Psoas muscle (tissue), 8 donors: ENCODE results near the gene PMP22. TPM values are rescaled to one million over a fixed set of nuclear protein-coding genes. Genes with fewer than 3 reads are reported as not detected.

Experiments used
- ATAC-seq, 4 donors: fragments of 200-7000 bp; cut with Tn5 transposase; one replicate each; pipeline ENCODE4 v1.9.1; 2020; ENCODE audit warnings: moderate library complexity in 3 of 4, mild to moderate bottlenecking in 2 of 4
- DNase-seq, 2 donors: peaks; one replicate each; pipeline ENCODE4 v3.0.0-alpha.2; 2020
- H3K27ac ChIP-seq: fragments of 200-600 bp; one replicate; pipeline ENCODE4 v1.8.0; 2022
- H3K27me3 ChIP-seq, 3 donors: fragments of 200-600 bp in 1 of 3; one replicate each; pipeline versions ENCODE4 v1.6.1 to v1.8.0; 2013 to 2022; ENCODE audit warnings: low read length in 2 of 3, mild to moderate bottlenecking in 2 of 3, moderate library complexity in 1 of 3; ENCODE audit not compliant: insufficient read depth in 3 of 3
- H3K36me3 ChIP-seq, 2 donors: fragments of 200-600 bp in 1 of 2; one replicate each; pipeline versions ENCODE4 v1.6.1 to v1.8.0; 2013 to 2022; ENCODE audit warnings: low read depth in 1 of 2, mild to moderate bottlenecking in 1 of 2, moderate library complexity in 1 of 2; ENCODE audit not compliant: insufficient read depth in 1 of 2
- H3K4me1 ChIP-seq: fragments of 200-600 bp; one replicate; pipeline ENCODE4 v1.8.0; 2022
- H3K4me3 ChIP-seq: fragments of 200-600 bp; one replicate; pipeline ENCODE4 v1.8.0; 2022; ENCODE audit warnings: mild to moderate bottlenecking
- H3K9me3 ChIP-seq: fragments of 200-600 bp; one replicate; pipeline ENCODE4 v1.8.0; 2022
- WGBS, 3 donors: extraction: QIAGEN DNeasy Blood & Tissue Kit; methylation state at CpG; one replicate each; pipeline versions ENCODE4 v1.1.6 to v1.1.7; 2013; 5-methylcytosine and 5-hydroxymethylcytosine counted together
- intact Hi-C, 2 donors: fragments of 100-400 bp; cut with DNase I; formaldehyde crosslinking; loops; one replicate each; pipeline versions ENCODE4 v1.11.0 to v1.14.2; 2022
- long read RNA-seq, 2 donors: library from polyadenylated mRNA; unstranded; transcript quantifications; one replicate each; pipeline ENCODE4 v2.0.0, GENCODE V29; 2021
- polyA plus RNA-seq, 3 donors: library from polyadenylated mRNA; stranded (reverse); fragments of 200-250 nt; gene quantifications; one replicate each; pipeline ENCODE4 v1.2.3, GENCODE V29; 2013
- total RNA-seq, 4 donors: library from RNA; stranded (reverse); fragmentation: NEBNext Ultra II Directional in 2 of 4; extraction: Animal tissue kit (Norgen Biotek cat#: 25700) in 2 of 4; gene quantifications; one replicate each; pipeline versions ENCODE4 v1.2.1 to v1.2.4, GENCODE V29; 2021 to 2023
- TF ChIP-seq, protein P1 (sequence below): fragments of 200-600 bp; IDR thresholded peaks from one replicate; pipeline ENCODE4 v1.8.0; 2022; ENCODE audit warnings: antibody characterized with exemption
- donor health status: healthy with polysubstance abuse.
- donor health status: DM: no; HTN: no; CAD: no; lungs with moderate emphysema.
- donor health status: Bipolar disorder and iron deficiency.
- donor health status: healthy.
- donor health status: DM: yes; HTN: yes; CAD: no.
- donor health status: DM: no; HTN: no; CAD: no.
- donor health status: DM: no; HTN: no; CAD: no.
- donor health status: DM: yes; HTN: yes; CAD: no.

Gene PMP22
- 100 to 1,000 TPM in 2 of 4 donors, 10 to 100 TPM in 2; 39.3 to 317 (median 143) TPM for total RNA-seq
- 100 to 1,000 TPM in 2 of 3 donors, 10 to 100 TPM in 1; 50.4 to 269 (median 195) TPM for polyA plus RNA-seq
- long read RNA-seq, donor 1, transcript PMP22-203 (5 exons, 1,817 nt): major isoform, 19 of 25 reads
- long read RNA-seq, donor 1, partial matches to known transcripts: 2 of 25 reads
- long read RNA-seq, donor 1, other reads (novel, unspliced or antisense): 2 of 25 reads
- long read RNA-seq, donor 2, transcript PMP22-203 (5 exons, 1,817 nt): major isoform, 512 of 604 reads
- long read RNA-seq, donor 2, transcript PMP22-210 (6 exons, 802 nt): minor isoform, 15 of 604 reads
- long read RNA-seq, donor 2, transcript PMP22-201 (5 exons, 1,861 nt): minor isoform, 6 of 604 reads
- long read RNA-seq, donor 2, partial matches to known transcripts: 29 of 604 reads
- long read RNA-seq, donor 2, other reads (novel, unspliced or antisense): 37 of 604 reads

DNA sequence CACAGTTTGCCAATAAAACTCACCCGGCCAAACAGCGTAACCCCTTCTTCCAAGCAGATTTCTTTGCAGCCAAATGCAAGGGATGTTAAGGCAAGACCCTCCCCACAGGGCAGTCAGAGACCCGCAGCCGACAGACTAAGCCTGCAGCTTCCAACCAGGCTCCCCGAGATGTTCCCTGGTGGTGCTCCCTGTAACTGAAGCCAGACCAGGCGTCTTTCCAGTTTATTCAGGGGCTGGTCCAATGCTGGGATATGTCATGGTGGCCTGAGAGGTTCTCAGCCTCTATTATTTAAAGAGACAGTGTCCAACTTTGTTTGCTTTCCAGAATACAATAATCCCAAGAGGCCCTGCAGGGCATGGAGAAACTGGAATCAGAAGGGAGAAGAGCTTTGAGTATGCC, at the start of gene PMP22:
TSS of gene PMP22 (minus strand) at position 196 of the 400 bp plus-strand sequence. CDS start 4,599 bp downstream, outside the sequence.
- intact Hi-C loops: loop anchor here in 1 of 2 donors (5.0 to 10.0 kb wide), 2 partner anchors 42 to 80 kb away; partner anchors contain the start of gene TEKT3
- peak within 1 kb of the TSS; percentile 81 for H3K4me3 ChIP-seq
- 17 to 30% (median 22%) methylated on average over 6 of the region's 6 CpGs for WGBS, 3 donors
- DNase-seq (peak in 1 of 2 donors; percentile 43), ATAC-seq (no peak)
- peak within 1 kb of the TSS; percentile 95 for H3K27ac ChIP-seq
- TF ChIP-seq, protein P1, sequence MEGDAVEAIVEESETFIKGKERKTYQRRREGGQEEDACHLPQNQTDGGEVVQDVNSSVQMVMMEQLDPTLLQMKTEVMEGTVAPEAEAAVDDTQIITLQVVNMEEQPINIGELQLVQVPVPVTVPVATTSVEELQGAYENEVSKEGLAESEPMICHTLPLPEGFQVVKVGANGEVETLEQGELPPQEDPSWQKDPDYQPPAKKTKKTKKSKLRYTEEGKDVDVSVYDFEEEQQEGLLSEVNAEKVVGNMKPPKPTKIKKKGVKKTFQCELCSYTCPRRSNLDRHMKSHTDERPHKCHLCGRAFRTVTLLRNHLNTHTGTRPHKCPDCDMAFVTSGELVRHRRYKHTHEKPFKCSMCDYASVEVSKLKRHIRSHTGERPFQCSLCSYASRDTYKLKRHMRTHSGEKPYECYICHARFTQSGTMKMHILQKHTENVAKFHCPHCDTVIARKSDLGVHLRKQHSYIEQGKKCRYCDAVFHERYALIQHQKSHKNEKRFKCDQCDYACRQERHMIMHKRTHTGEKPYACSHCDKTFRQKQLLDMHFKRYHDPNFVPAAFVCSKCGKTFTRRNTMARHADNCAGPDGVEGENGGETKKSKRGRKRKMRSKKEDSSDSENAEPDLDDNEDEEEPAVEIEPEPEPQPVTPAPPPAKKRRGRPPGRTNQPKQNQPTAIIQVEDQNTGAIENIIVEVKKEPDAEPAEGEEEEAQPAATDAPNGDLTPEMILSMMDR: no peak
- peaks cover 25% of the 10 kb centered on the region for H3K4me1 ChIP-seq
- H3K9me3 ChIP-seq: no peaks in the 10 kb centered on the region
- no peaks in the 10 kb centered on the region for H3K27me3 ChIP-seq
- no peaks in the 10 kb centered on the region for H3K36me3 ChIP-seq

DNA sequence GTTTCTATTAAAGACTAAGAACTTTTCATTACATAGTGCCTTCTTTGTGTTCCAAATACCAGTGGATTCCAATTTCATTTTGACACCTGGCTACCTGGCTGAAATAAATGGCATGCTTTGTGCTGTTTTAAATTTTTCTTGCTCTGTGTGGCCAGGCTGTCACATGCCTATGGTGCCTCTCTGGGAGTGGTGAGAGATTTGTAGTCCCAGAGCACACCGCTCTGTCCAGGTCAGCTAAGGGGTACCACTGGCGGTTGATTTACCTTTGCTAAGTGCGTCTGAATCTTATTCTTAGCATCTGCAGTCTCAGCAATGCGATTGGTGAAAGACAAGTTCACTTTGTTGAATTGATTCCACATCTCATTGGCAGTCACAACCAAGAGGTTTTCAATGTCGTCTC, 46.9 kb upstream of the PMP22 start:
- 54 to 74% (median 64%) methylated on average over 5 of the region's 5 CpGs for WGBS, 3 donors
- Histone ChIP-seq H3K4me1 (peaks cover 8% of the 10 kb centered on the region), H3K27me3 (no peaks in the 10 kb centered on the region), H3K27ac (peak overlapping the region; percentile 62), H3K9me3 (no peaks in the 10 kb centered on the region), H3K4me3 (no peak overlapping the region), H3K36me3 (no peaks in the 10 kb centered on the region)
- TF ChIP-seq, protein P1: no peak
- DNase-seq: no peak
- intact Hi-C loops: no loop called here
- ATAC-seq: peak in 3 of 4 donors; percentile 56 to 74 (median 69)

DNA sequence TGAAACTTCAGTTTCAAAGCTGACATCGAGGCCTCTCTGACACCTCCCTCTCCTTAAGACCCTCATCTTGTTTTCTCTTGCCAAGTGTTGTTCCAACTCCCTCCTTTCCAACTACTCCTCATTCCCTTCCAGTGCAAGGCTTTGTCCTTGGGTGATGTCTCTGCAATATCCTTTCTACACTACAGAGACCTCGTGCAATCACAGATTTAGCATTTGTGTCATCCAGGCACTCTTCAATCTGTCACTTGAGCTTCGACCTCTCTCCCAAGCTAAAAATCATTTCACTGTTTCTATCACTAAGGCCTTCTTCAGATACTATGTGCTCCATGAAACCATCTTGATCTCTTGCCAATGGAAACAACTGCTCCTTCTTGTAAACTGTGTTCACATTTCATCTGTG, 44.7 kb upstream of the PMP22 start:
- ATAC-seq (peak; percentile 35 to 70 (median 50)), DNase-seq (no peak)
- H3K27me3 ChIP-seq: no peaks in the 10 kb centered on the region
- TF ChIP-seq, protein P1: no peak
- H3K36me3 ChIP-seq: no peaks in the 10 kb centered on the region
- no peak overlapping the region for H3K4me3 ChIP-seq
- peaks cover 8% of the 10 kb centered on the region for H3K4me1 ChIP-seq
- H3K9me3 ChIP-seq: no peaks in the 10 kb centered on the region
- intact Hi-C loops: loop anchor here in 1 of 2 donors (5.0 kb wide), 1 partner anchor 42 kb away; the partner anchor contains the start of gene PMP22
- peak overlapping the region; percentile 58 for H3K27ac ChIP-seq
- WGBS, 3 donors: 40 to 63% (median 42%) methylated on average over 3 of the region's 3 CpGs

DNA sequence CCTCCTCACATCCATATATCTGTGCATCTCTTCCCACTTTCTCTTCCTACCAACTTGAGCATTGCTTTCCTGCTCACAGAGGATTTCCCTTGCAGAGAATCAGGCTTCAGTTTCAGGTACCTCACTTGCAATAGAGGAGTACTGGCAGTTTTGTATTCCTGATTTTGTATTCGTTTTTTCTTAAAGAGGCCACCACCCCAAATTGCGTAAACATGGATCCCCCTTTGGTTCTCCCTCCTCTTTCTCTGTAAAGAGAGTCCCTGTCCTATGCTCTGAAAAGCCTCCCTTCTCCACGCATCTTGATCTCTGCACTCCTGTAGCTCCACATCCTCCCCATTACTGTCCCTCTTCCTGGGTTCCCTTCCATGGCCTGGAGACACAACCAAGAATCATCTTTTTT, 44.1 kb upstream of the PMP22 start:
- DNase-seq (no peak), ATAC-seq (no peak)
- Histone ChIP-seq H3K9me3 (no peaks in the 10 kb centered on the region), H3K36me3 (no peaks in the 10 kb centered on the region), H3K4me3 (no peak overlapping the region), H3K4me1 (peaks cover 8% of the 10 kb centered on the region), H3K27ac (peak overlapping the region; percentile 58), H3K27me3 (no peaks in the 10 kb centered on the region)
- TF ChIP-seq, protein P1: no peak
- WGBS, 3 donors: 51 to 80% (median 70%) methylated on average over 3 of the region's 3 CpGs
- intact Hi-C loops: loop anchor here in 1 of 2 donors (5.0 kb wide), 1 partner anchor 42 kb away; the partner anchor contains the start of gene PMP22
